HG03457 (cell line): ENCODE data around the gene CNOT3.
"Not testable (repeated sequence)": the region's sequence is repeated elsewhere in the genome, so short reads cannot be mapped to it uniquely, and the experiment has no call there.

Experiments used
- ATAC-seq: cut with Tn5 transposase; IDR thresholded peaks from one replicate; pipeline ENCODE4 v1.9.1; 2021; ENCODE audit warnings: moderate number of reproducible peaks; ENCODE audit not compliant: unreplicated experiment

CNOT3 gene

GRCh38 chr19:54137699-54138488 is at the start of gene CNOT3:
CNOT3 (plus strand) TSS chr19:54137762; CDS start chr19:54142979, 5,217 bp downstream.
- no peak for ATAC-seq

- no peak for ATAC-seq
These were observed 43.0 kb upstream of the CNOT3 start for GRCh38 chr19:54094426-54095000.

- ATAC-seq: no peak
These were observed 42.3 kb upstream of the CNOT3 start for GRCh38 chr19:54095136-54095858.

- ATAC-seq: not testable (repeated sequence)
These were observed 41.5 kb upstream of the CNOT3 start for GRCh38 chr19:54095859-54096616.

GRCh38 chr19:54096617-54097106 is 40.9 kb upstream of the CNOT3 start:
- ATAC-seq: no peak

GRCh38 chr19:54099190-54099902 is 38.2 kb upstream of the CNOT3 start:
- no peak for ATAC-seq

GRCh38 chr19:54099903-54100255 is 37.7 kb upstream of the CNOT3 start:
- ATAC-seq: not testable (repeated sequence)

- no peak for ATAC-seq
These were observed 37.0 kb upstream of the CNOT3 start, which contains the start of gene OSCAR for GRCh38 chr19:54100561-54100960. OSCAR (minus strand) TSS chr19:54100803; CDS start chr19:54100792, 11 bp downstream.

GRCh38 chr19:54102421-54103169 is 35.0 kb upstream of the CNOT3 start, which contains the start of gene NDUFA3:
NDUFA3 (plus strand) TSS chr19:54102855; CDS start chr19:54102879, 24 bp downstream.
- ATAC-seq: peak; percentile 79

- no peak for ATAC-seq
These were observed 32.4 kb upstream of the CNOT3 start for GRCh38 chr19:54104998-54105715.

- no peak for ATAC-seq
These were observed 31.8 kb upstream of the CNOT3 start for GRCh38 chr19:54105796-54106195.

- ATAC-seq: no peak
These were observed 30.8 kb upstream of the CNOT3 start for GRCh38 chr19:54106716-54107115.

GRCh38 chr19:54107876-54108490 is 29.6 kb upstream of the CNOT3 start:
- ATAC-seq: no peak

- ATAC-seq: no peak
These were observed 29.1 kb upstream of the CNOT3 start for GRCh38 chr19:54108496-54108895.

- ATAC-seq: no peak
These were observed 27.9 kb upstream of the CNOT3 start for GRCh38 chr19:54109651-54110050.

GRCh38 chr19:54114340-54115108 is 23.0 kb upstream of the CNOT3 start:
- no peak for ATAC-seq
